CD1c-positive myeloid dendritic cell (primary cell): Measurements from ENCODE around the gene FGF12.

ENCODE experiments used
- DNase-seq: peaks from one replicate; pipeline ENCODE4 v3.0.0-alpha.2; 2016; ENCODE audit errors: extremely low spot score

The FGF12 gene

GRCh38 chr3:192259661-192260060 lies 467.7 kb downstream of the FGF12 start:
- no peak for DNase-seq

- no peak for DNase-seq
Observed at GRCh38 chr3:192258721-192259120, 468.6 kb downstream of the FGF12 start.

- DNase-seq, result no peak
Observed at GRCh38 chr3:192255839-192256238, 471.5 kb downstream of the FGF12 start.

- DNase-seq, result no peak
Observed at GRCh38 chr3:192253138-192253887, 474.0 kb downstream of the FGF12 start.

- no peak for DNase-seq
Observed at GRCh38 chr3:192249516-192249915, 477.8 kb downstream of the FGF12 start.

- DNase-seq, result no peak
Observed at GRCh38 chr3:192246847-192247559, 480.3 kb downstream of the FGF12 start.

- DNase-seq, result no peak
Observed at GRCh38 chr3:192244591-192244990, 482.8 kb downstream of the FGF12 start.

- no peak for DNase-seq
Observed at GRCh38 chr3:192239956-192240355, 487.4 kb downstream of the FGF12 start.

GRCh38 chr3:192237992-192238608 lies 489.2 kb downstream of the FGF12 start:
- DNase-seq, result no peak

- DNase-seq, result no peak
Observed at GRCh38 chr3:192229866-192230265, 497.5 kb downstream of the FGF12 start.

- DNase-seq, result no peak
Observed at GRCh38 chr3:192224634-192225155, 502.6 kb downstream of the FGF12 start.

GRCh38 chr3:192223815-192224214 lies 503.5 kb downstream of the FGF12 start:
- no peak for DNase-seq

GRCh38 chr3:192220915-192221314 lies 506.4 kb downstream of the FGF12 start:
- no peak for DNase-seq

- no peak for DNase-seq
Observed at GRCh38 chr3:192219926-192220325, 507.4 kb downstream of the FGF12 start.

GRCh38 chr3:192216067-192216466 lies 511.3 kb downstream of the FGF12 start:
- no peak for DNase-seq

GRCh38 chr3:192212979-192213378 lies 514.4 kb downstream of the FGF12 start:
- DNase-seq, result no peak

- no peak for DNase-seq
Observed at GRCh38 chr3:192212335-192212734, 515.0 kb downstream of the FGF12 start.

- DNase-seq, result no peak
Observed at GRCh38 chr3:192207651-192208050, 519.7 kb downstream of the FGF12 start.

- no peak for DNase-seq
Observed at GRCh38 chr3:192207239-192207638, 520.1 kb downstream of the FGF12 start.

GRCh38 chr3:192194085-192194484 lies 533.3 kb downstream of the FGF12 start:
- DNase-seq, result no peak

- peak; percentile 61 for DNase-seq
Observed at GRCh38 chr3:192188218-192188835, 539.0 kb downstream of the FGF12 start.

- no peak for DNase-seq
Observed at GRCh38 chr3:192187485-192188051, 539.8 kb downstream of the FGF12 start.
